HL-60/S4 treated with retinoic acid at 250 ng/mL for 4 days and 3 days (cell line): ENCODE data around the gene CCND1.

Experiments
- in situ Hi-C: fragments of 300-500 bp; cut with MboI; formaldehyde crosslinking; loops from 2 replicates; pipeline ENCODE4 v1.7.0; 2022; ENCODE audit warnings: low sequenced_read_pairs

The CCND1 gene

GRCh38 chr11:69662021-69662698 lies 21.2 kb downstream of the CCND1 start:
- in situ Hi-C loops = loop anchor here (25.0 kb wide), 1 partner anchor 1025 kb away; no protein-coding TSS in a partner anchor

- in situ Hi-C loops = loop anchor here (25.0 kb wide), 1 partner anchor 1026 kb away; no protein-coding TSS in a partner anchor
Observed at GRCh38 chr11:69662806-69663205, 21.9 kb downstream of the CCND1 start.

- in situ Hi-C loops = loop anchor here (25.0 kb wide), 1 partner anchor 1026 kb away; no protein-coding TSS in a partner anchor
Observed at GRCh38 chr11:69663326-69663725, 22.4 kb downstream of the CCND1 start.

GRCh38 chr11:69664103-69664775 lies 23.3 kb downstream of the CCND1 start:
- in situ Hi-C loops = loop anchor here (25.0 kb wide), 1 partner anchor 1027 kb away; no protein-coding TSS in a partner anchor

GRCh38 chr11:69664901-69665300 lies 23.9 kb downstream of the CCND1 start:
- in situ Hi-C loops = loop anchor here (5.0 to 25.0 kb wide), 2 partner anchors 558 to 1028 kb away; no protein-coding TSS in a partner anchor

GRCh38 chr11:69665669-69666068 lies 24.7 kb downstream of the CCND1 start:
- in situ Hi-C loops = loop anchor here (5.0 to 25.0 kb wide), 2 partner anchors 558 to 1028 kb away; no protein-coding TSS in a partner anchor

- in situ Hi-C loops = loop anchor here (5.0 to 25.0 kb wide), 2 partner anchors 559 to 1029 kb away; no protein-coding TSS in a partner anchor
Observed at GRCh38 chr11:69666261-69666660, 25.3 kb downstream of the CCND1 start.

- in situ Hi-C loops = loop anchor here (5.0 to 25.0 kb wide), 2 partner anchors 560 to 1030 kb away; no protein-coding TSS in a partner anchor
Observed at GRCh38 chr11:69666752-69667536, 26.0 kb downstream of the CCND1 start.

GRCh38 chr11:69667619-69668604 lies 27.0 kb downstream of the CCND1 start:
- in situ Hi-C loops = loop anchor here (5.0 to 25.0 kb wide), 2 partner anchors 561 to 1031 kb away; no protein-coding TSS in a partner anchor

GRCh38 chr11:69669486-69669885 lies 28.5 kb downstream of the CCND1 start:
- in situ Hi-C loops = loop anchor here (5.0 to 25.0 kb wide), 2 partner anchors 562 to 1032 kb away; no protein-coding TSS in a partner anchor

- in situ Hi-C loops = loop anchor here (25.0 kb wide), 1 partner anchor 1033 kb away; no protein-coding TSS in a partner anchor
Observed at GRCh38 chr11:69670158-69670845, 29.3 kb downstream of the CCND1 start.

- in situ Hi-C loops = loop anchor here (25.0 kb wide), 1 partner anchor 1035 kb away; no protein-coding TSS in a partner anchor
Observed at GRCh38 chr11:69671734-69672465, 30.9 kb downstream of the CCND1 start.

- in situ Hi-C loops = loop anchor here (25.0 kb wide), 1 partner anchor 1037 kb away; no protein-coding TSS in a partner anchor
Observed at GRCh38 chr11:69674267-69674885, 33.4 kb downstream of the CCND1 start.

- in situ Hi-C loops = loop anchor here (25.0 kb wide), 1 partner anchor 1038 kb away; no protein-coding TSS in a partner anchor
Observed at GRCh38 chr11:69674886-69675714, 34.1 kb downstream of the CCND1 start, which contains the start of gene LTO1. Gene LTO1, minus strand, starts transcription at chr11:69675353. Its CDS starts 114 bp downstream, at chr11:69675239.

GRCh38 chr11:69677749-69678148 lies 36.8 kb downstream of the CCND1 start:
- in situ Hi-C loops = no loop called here

- in situ Hi-C loops = loop anchor here (10.0 kb wide), 1 partner anchor 214 kb away; no protein-coding TSS in a partner anchor
Observed at GRCh38 chr11:69680688-69681087, 39.7 kb downstream of the CCND1 start.
